Lung (tissue), 13 donors: Measurements from ENCODE around the gene IP6K2. TPM values are rescaled to one million over a fixed set of nuclear protein-coding genes. Genes with fewer than 3 reads are reported as not detected.

Experiments used
- ATAC-seq: fragments of 200-7000 bp; cut with Tn5 transposase; one replicate; pipeline ENCODE4 v1.9.1; 2020; ENCODE audit warnings: moderate number of reproducible peaks; ENCODE audit not compliant: insufficient read depth, low FRiP score
- DNase-seq, 3 donors: peaks; one replicate each; pipeline ENCODE4 v3.0.0-alpha.2; 2013 to 2017
- H3K27ac ChIP-seq, 2 donors: one replicate each; pipeline ENCODE4 v1.5.1; 2013; ENCODE audit warnings: mild to moderate bottlenecking in 2 of 2, moderate library complexity in 2 of 2, control low read depth in 1 of 2, inconsistent platforms in 1 of 2, low read depth in 1 of 2, low read length in 1 of 2
- H3K27me3 ChIP-seq, 3 donors: one replicate each; pipeline ENCODE4 v1.5.1; 2013; ENCODE audit warnings: low read length in 2 of 3; ENCODE audit not compliant: control insufficient read depth in 3 of 3, insufficient read depth in 3 of 3
- H3K36me3 ChIP-seq, 4 donors: one replicate each; pipeline ENCODE4 v1.5.1; 2013; ENCODE audit warnings: low read length in 4 of 4, mild to moderate bottlenecking in 1 of 4, moderate library complexity in 1 of 4; ENCODE audit not compliant: control insufficient read depth in 4 of 4, insufficient read depth in 4 of 4
- H3K4me1 ChIP-seq, 5 donors: one replicate each; pipeline ENCODE4 v1.5.1; 2013; ENCODE audit warnings: low read length in 5 of 5, mild to moderate bottlenecking in 2 of 5, moderate library complexity in 1 of 5; ENCODE audit not compliant: control insufficient read depth in 5 of 5, insufficient read depth in 5 of 5
- H3K4me3 ChIP-seq: one replicate; pipeline ENCODE4 v1.5.1; 2013; ENCODE audit warnings: mild to moderate bottlenecking, control low read depth, moderate library complexity
- H3K9ac ChIP-seq, 2 donors: one replicate each; pipeline ENCODE4 v1.5.1; 2013; ENCODE audit warnings: low read length in 2 of 2, control low read depth in 1 of 2; ENCODE audit not compliant: insufficient read depth in 1 of 2
- H3K9me3 ChIP-seq, 4 donors: one replicate each; pipeline ENCODE4 v1.5.1; 2013; ENCODE audit warnings: low read length in 3 of 4, mild to moderate bottlenecking in 1 of 4, moderate library complexity in 1 of 4; ENCODE audit not compliant: control insufficient read depth in 4 of 4, insufficient read depth in 3 of 4
- WGBS, 2 donors: extraction: QIAGEN DNeasy Blood & Tissue Kit; methylation state at CpG; one replicate each; pipeline ENCODE4 v1.1.7; 2013; 5-methylcytosine and 5-hydroxymethylcytosine counted together
- polyA plus RNA-seq, 2 donors: library from polyadenylated mRNA; stranded (reverse); fragments of 200-250 nt; gene quantifications; one replicate each; pipeline ENCODE4 v1.2.1, GENCODE V29; 2013
- small RNA-seq: library from RNA; depleted of rRNA; stranded (forward); fragments of <200 nt; gene quantifications from one replicate; pipeline ENCODE3, GENCODE V24; 2014; ENCODE audit warnings: low replicate concordance
- total RNA-seq, 2 donors: library from RNA; depleted of rRNA in 1 of 2; stranded (reverse); fragments of >200 nt in 1 of 2; gene quantifications; one replicate each; pipeline ENCODE4 v1.2.1, GENCODE V29; 2014 to 2021
- TF ChIP-seq, protein P1 (sequence below): IDR thresholded peaks from 2 replicates; pipeline ENCODE4 v1.5.1; 2012; ENCODE audit warnings: mild to moderate bottlenecking; ENCODE audit errors: control extremely low read depth, extremely low read depth
- donor health status: control.
- donor health status: control.
- donor health status: Bipolar disorder and iron deficiency.
- donor health status: healthy.
- donor health status: DM: yes; HTN: yes; CAD: no.

Gene IP6K2
- total and polyA plus RNA-seq, 4 donors, result 54.3 to 128 (median 61.4) TPM

DNA sequence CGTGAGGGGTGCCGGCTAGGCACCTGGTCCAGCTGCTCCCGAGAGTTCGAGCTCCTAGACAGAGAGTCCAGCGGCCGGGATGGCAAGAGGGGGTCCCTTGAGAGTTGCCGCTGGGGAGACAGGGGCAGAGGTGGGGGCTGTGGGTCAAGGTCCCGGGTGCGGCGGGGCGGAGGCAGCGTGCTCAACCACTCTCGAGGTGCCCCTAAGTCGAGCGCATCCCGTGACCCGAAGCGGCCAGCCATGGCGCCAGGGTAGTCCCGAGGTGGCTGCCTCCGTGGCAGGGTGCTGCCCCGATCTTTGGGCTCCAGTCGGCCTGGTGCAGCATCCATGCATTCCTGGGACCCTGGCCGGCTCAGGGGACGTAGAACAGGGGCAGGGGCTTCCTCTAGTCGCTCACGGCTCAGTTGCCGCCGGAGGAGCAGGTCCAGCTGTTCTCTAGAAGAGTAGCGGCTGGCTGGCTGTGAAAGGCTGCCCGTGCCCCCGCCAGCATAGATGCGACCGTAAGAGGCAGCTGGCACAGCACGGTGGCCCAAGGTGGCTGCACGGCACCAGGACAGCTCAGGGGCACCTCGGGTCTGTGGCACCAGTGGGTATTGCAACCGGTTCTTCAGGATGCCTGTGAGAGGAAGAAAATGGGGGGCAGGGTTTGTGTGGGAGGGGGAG, 76.9 kb downstream of the IP6K2 start:
- peaks cover 0 to 16% (median 0%) of the 10 kb centered on the region in 5 donors for H3K4me1 ChIP-seq
- no peaks in the 10 kb centered on the region for H3K36me3 ChIP-seq
- no peaks in the 10 kb centered on the region for H3K27me3 ChIP-seq
- no peak overlapping the region for H3K4me3 ChIP-seq
- no peak for DNase-seq
- no peak overlapping the region for H3K27ac ChIP-seq
- TF ChIP-seq, protein P1, sequence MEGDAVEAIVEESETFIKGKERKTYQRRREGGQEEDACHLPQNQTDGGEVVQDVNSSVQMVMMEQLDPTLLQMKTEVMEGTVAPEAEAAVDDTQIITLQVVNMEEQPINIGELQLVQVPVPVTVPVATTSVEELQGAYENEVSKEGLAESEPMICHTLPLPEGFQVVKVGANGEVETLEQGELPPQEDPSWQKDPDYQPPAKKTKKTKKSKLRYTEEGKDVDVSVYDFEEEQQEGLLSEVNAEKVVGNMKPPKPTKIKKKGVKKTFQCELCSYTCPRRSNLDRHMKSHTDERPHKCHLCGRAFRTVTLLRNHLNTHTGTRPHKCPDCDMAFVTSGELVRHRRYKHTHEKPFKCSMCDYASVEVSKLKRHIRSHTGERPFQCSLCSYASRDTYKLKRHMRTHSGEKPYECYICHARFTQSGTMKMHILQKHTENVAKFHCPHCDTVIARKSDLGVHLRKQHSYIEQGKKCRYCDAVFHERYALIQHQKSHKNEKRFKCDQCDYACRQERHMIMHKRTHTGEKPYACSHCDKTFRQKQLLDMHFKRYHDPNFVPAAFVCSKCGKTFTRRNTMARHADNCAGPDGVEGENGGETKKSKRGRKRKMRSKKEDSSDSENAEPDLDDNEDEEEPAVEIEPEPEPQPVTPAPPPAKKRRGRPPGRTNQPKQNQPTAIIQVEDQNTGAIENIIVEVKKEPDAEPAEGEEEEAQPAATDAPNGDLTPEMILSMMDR, result no peak
- WGBS, 2 donors, result 87 to 91% methylated on average over 36 to 38 of the region's 38 CpGs
- H3K9ac ChIP-seq, result no peak overlapping the region
- H3K9me3 ChIP-seq, result no peaks in the 10 kb centered on the region
- ATAC-seq, result no peak

Small RNAs within 50 kb of the gene (small RNA-seq; reads per million reads assigned to genes)
- not detected for gene AC141002.1

Other genes with a start within 250 kb of the IP6K2 start
- 100 to 1,000 TPM in 1 of 2 donors, 10 to 100 TPM in 1; 70.5 to 184 TPM for gene SHISA5, start 213.0 kb downstream of the IP6K2 start, total RNA-seq
- gene SHISA5, start 213.0 kb downstream of the IP6K2 start, polyA plus RNA-seq, result 100 to 1,000 TPM in 1 of 2 donors, 10 to 100 TPM in 1; 87.2 to 176 TPM
- gene PFKFB4, start 160.4 kb downstream of the IP6K2 start, total RNA-seq, result 10 to 100 TPM in 1 of 2 donors, 1 to 10 TPM in 1; 9.4 to 14.8 TPM
- 10 to 100 TPM in 1 of 2 donors, 1 to 10 TPM in 1; 3.6 to 15.9 TPM for gene PFKFB4, start 160.4 kb downstream of the IP6K2 start, polyA plus RNA-seq
- gene UCN2, start 153.4 kb downstream of the IP6K2 start, total RNA-seq, result under 1 TPM in 1 of 2 donors, not detected in 1; 0.18 TPM
- under 1 TPM; 0.07 to 0.16 TPM for gene UCN2, start 153.4 kb downstream of the IP6K2 start, polyA plus RNA-seq
- gene COL7A1, start 121.9 kb downstream of the IP6K2 start, total RNA-seq, result 10 to 100 TPM in 1 of 2 donors, 1 to 10 TPM in 1; 8.9 to 18.7 TPM
- 1 to 10 TPM; 4.3 to 8.2 TPM for gene COL7A1, start 121.9 kb downstream of the IP6K2 start, polyA plus RNA-seq
- 100 to 1,000 TPM in 1 of 2 donors, 10 to 100 TPM in 1; 98.5 to 188 TPM for gene UQCRC1, start 107.6 kb downstream of the IP6K2 start, total RNA-seq
- gene UQCRC1, start 107.6 kb downstream of the IP6K2 start, polyA plus RNA-seq, result 100 to 1,000 TPM; 164 to 225 TPM
- not detected for gene TMEM89, start 95.5 kb downstream of the IP6K2 start, total RNA-seq
- under 1 TPM in 1 of 2 donors, not detected in 1; 0.22 TPM for gene TMEM89, start 95.5 kb downstream of the IP6K2 start, polyA plus RNA-seq
- 10 to 100 TPM; 14.6 to 24.5 TPM for gene SLC26A6, start 81.8 kb downstream of the IP6K2 start, total RNA-seq
- 10 to 100 TPM; 16.3 to 22.9 TPM for gene SLC26A6, start 81.8 kb downstream of the IP6K2 start, polyA plus RNA-seq
- 1 to 10 TPM; 1.7 to 2.0 TPM for gene CELSR3, start 54.3 kb downstream of the IP6K2 start, total RNA-seq
- 1 to 10 TPM in 1 of 2 donors, under 1 TPM in 1; 0.71 to 1.2 TPM for gene CELSR3, start 54.3 kb downstream of the IP6K2 start, polyA plus RNA-seq
- 10 to 100 TPM; 10.2 to 22.0 TPM for gene NCKIPSD, start 31.3 kb downstream of the IP6K2 start, total RNA-seq
- 10 to 100 TPM in 1 of 2 donors, 1 to 10 TPM in 1; 9.0 to 13.0 TPM for gene NCKIPSD, start 31.3 kb downstream of the IP6K2 start, polyA plus RNA-seq
- gene PRKAR2A, start 130.7 kb upstream of the IP6K2 start, total RNA-seq, result 10 to 100 TPM; 24.2 to 72.8 TPM
- gene PRKAR2A, start 130.7 kb upstream of the IP6K2 start, polyA plus RNA-seq, result 10 to 100 TPM; 10.3 to 16.7 TPM
- gene SLC25A20, start 181.7 kb upstream of the IP6K2 start, total RNA-seq, result 10 to 100 TPM in 1 of 2 donors, 1 to 10 TPM in 1; 8.1 to 19.3 TPM
- gene SLC25A20, start 181.7 kb upstream of the IP6K2 start, polyA plus RNA-seq, result 10 to 100 TPM; 12.1 to 17.1 TPM
- gene ARIH2, start 201.6 kb upstream of the IP6K2 start, total RNA-seq, result 10 to 100 TPM; 83.3 to 97.6 TPM
- 10 to 100 TPM; 33.1 to 47.9 TPM for gene ARIH2, start 201.6 kb upstream of the IP6K2 start, polyA plus RNA-seq